Bronchial epithelial cell (primary cell): ENCODE data around the gene TLE3. TPM values are rescaled to one million over a fixed set of nuclear protein-coding genes. Genes with fewer than 3 reads are reported as not detected.

Source experiments
- DNase-seq: peaks from one replicate; pipeline ENCODE4 v3.0.0-alpha.2; 2010; ENCODE audit warnings: low read depth
- FAIRE-seq: peaks from 2 replicates; lab custom pipeline; 2011; peaks lifted over from hg19 to GRCh38; lab: Jason Lieb, UNC
- H3K27me3 ChIP-seq: 2 replicates; pipeline ENCODE4 v1.5.1; 2011; ENCODE audit warnings: low read length; ENCODE audit not compliant: control insufficient read depth, insufficient read depth
- H3K36me3 ChIP-seq: 2 replicates; pipeline ENCODE4 v1.5.1; 2011; ENCODE audit warnings: low read length; ENCODE audit not compliant: control insufficient read depth, insufficient read depth
- H3K4me3 ChIP-seq: 2 replicates; pipeline ENCODE4 v1.5.1; 2011; ENCODE audit warnings: mild to moderate bottlenecking, low read depth, low read length, control low read depth
- CTCF ChIP-seq: IDR thresholded peaks from 2 replicates; pipeline ENCODE4 v1.5.1; 2011; ENCODE audit warnings: mild to moderate bottlenecking, moderate library complexity, low read length, control low read depth, inconsistent platforms; ENCODE audit not compliant: insufficient read depth, severe bottlenecking
- total RNA-seq: library from RNA; depleted of rRNA; stranded (reverse); fragments of >200 nt; gene quantifications from 2 replicates; pipeline ENCODE4 v1.2.1, GENCODE V29; 2014

TLE3 gene
- total RNA-seq, 1 donor from 2014 or later, result 19.2 TPM

GRCh38 chr15:70004826-70005225 lies 92.9 kb downstream of the TLE3 start:
- TF ChIP-seq CTCF, result no peak
- no peak for FAIRE-seq
- no peaks in the 10 kb centered on the region for H3K36me3 ChIP-seq
- DNase-seq, result no peak
- peaks cover 6% of the 10 kb centered on the region for H3K27me3 ChIP-seq
- no peak overlapping the region for H3K4me3 ChIP-seq

GRCh38 chr15:70002897-70003296 lies 94.8 kb downstream of the TLE3 start:
- peaks cover 4% of the 10 kb centered on the region for H3K27me3 ChIP-seq
- FAIRE-seq (no peak), DNase-seq (no peak)
- no peak overlapping the region for H3K4me3 ChIP-seq
- no peak for TF ChIP-seq CTCF
- no peaks in the 10 kb centered on the region for H3K36me3 ChIP-seq

- no peaks in the 10 kb centered on the region for H3K36me3 ChIP-seq
- FAIRE-seq, result no peak
- TF ChIP-seq CTCF, result no peak
- no peak for DNase-seq
- peaks cover 4% of the 10 kb centered on the region for H3K27me3 ChIP-seq
- H3K4me3 ChIP-seq, result no peak overlapping the region
Observed at GRCh38 chr15:70001859-70002258, 95.9 kb downstream of the TLE3 start.

- DNase-seq (no peak), FAIRE-seq (no peak)
- no peak for TF ChIP-seq CTCF
- H3K36me3 ChIP-seq, result no peaks in the 10 kb centered on the region
- H3K27me3 ChIP-seq, result peaks cover 9% of the 10 kb centered on the region
- H3K4me3 ChIP-seq, result no peak overlapping the region
Observed at GRCh38 chr15:69999392-70000085, 98.2 kb downstream of the TLE3 start.

GRCh38 chr15:69998541-69999391 lies 99.0 kb downstream of the TLE3 start:
- Histone ChIP-seq H3K36me3 (no peaks in the 10 kb centered on the region), H3K4me3 (no peak overlapping the region), H3K27me3 (peaks cover 11% of the 10 kb centered on the region)
- FAIRE-seq (no peak), DNase-seq (no peak)
- no peak for TF ChIP-seq CTCF
